B cell (primary cell): Measurements from ENCODE around the gene CHEK2. TPM values are rescaled to one million over a fixed set of nuclear protein-coding genes. Genes with fewer than 3 reads are reported as not detected.

Experiments used
- ATAC-seq: fragments of 200-7000 bp; cut with Tn5 transposase; one replicate; pipeline ENCODE4 v1.10.0; 2021; ENCODE audit warnings: low read depth, mild to moderate bottlenecking, moderate number of reproducible peaks, moderate library complexity
- CTCF ChIA-PET: fragments of 350-600 bp; sonication (Branson Sonifier 250); formaldehyde crosslinking; loops from one replicate; lab custom pipeline; 2021; ENCODE audit warnings: antibody characterized with exemption, inconsistent platforms; lab: Charles Lee
- POLR2A ChIA-PET: fragments of 350-600 bp; sonication (Branson Sonifier 250); formaldehyde crosslinking; loops from one replicate; lab custom pipeline; 2021; ENCODE audit warnings: antibody characterized with exemption; lab: Charles Lee
- DNase-seq: peaks from one replicate; pipeline ENCODE4 v3.0.0; 2013
- H2AFZ ChIP-seq: 2 replicates; pipeline ENCODE4 v1.6.1; 2012; ENCODE audit warnings: mild to moderate bottlenecking, low read depth, low read length; ENCODE audit not compliant: insufficient read depth, poor library complexity, severe bottlenecking
- H3K27ac ChIP-seq, 2 donors: 1 replicate in 1 of 2; 2 replicates in 1 of 2; pipeline ENCODE4 v1.5.1; 2012 to 2013; ENCODE audit warnings: low read length in 2 of 2, mild to moderate bottlenecking in 2 of 2, moderate library complexity in 1 of 2
- H3K27me3 ChIP-seq, 4 experiments: fragments of 200-600 bp in 1 of 4; sonication (generic) in 1 of 4; replicated peaks in 1 of 4; 1 replicate in 2 of 4; 2 replicates in 2 of 4; pipeline versions ENCODE4 v1.6.1 to v1.7.0; 2013 to 2016; ENCODE audit warnings: low read length in 3 of 4, mild to moderate bottlenecking in 2 of 4, mixed read lengths in 1 of 4, moderate library complexity in 1 of 4; ENCODE audit not compliant: insufficient read depth in 4 of 4, control insufficient read depth in 3 of 4; ENCODE audit errors: control extremely low read depth in 1 of 4
- H3K36me3 ChIP-seq, 2 experiments: replicated peaks in 1 of 2; 1 replicate in 1 of 2; 2 replicates in 1 of 2; pipeline versions ENCODE4 v1.6.1 to v1.7.1; 2013; ENCODE audit warnings: low read length in 1 of 2; ENCODE audit not compliant: insufficient read depth in 2 of 2, control insufficient read depth in 1 of 2; ENCODE audit errors: control extremely low read depth in 1 of 2, extremely low read depth in 1 of 2
- H3K4me1 ChIP-seq, 2 donors: fragments of 200-600 bp in 1 of 2; sonication (generic) in 1 of 2; 1 replicate in 1 of 2; 2 replicates in 1 of 2; pipeline versions ENCODE4 v1.5.1 to v1.6.1; 2013 to 2017; ENCODE audit warnings: low read length in 2 of 2; ENCODE audit not compliant: control insufficient read depth in 2 of 2, insufficient read depth in 2 of 2
- H3K4me2 ChIP-seq: replicated peaks from 2 replicates; pipeline ENCODE3; 2012; ENCODE audit warnings: mild to moderate bottlenecking, low read depth, low read length; ENCODE audit not compliant: poor library complexity, severe bottlenecking
- H3K4me3 ChIP-seq, 5 experiments: fragments of 200-600 bp in 1 of 5; sonication (generic) in 1 of 5; 1 replicate in 3 of 5; 2 replicates in 2 of 5; pipeline versions ENCODE4 v1.5.1 to v1.7.0; 2011 to 2016; ENCODE audit warnings: low read length in 4 of 5, mild to moderate bottlenecking in 4 of 5, low read depth in 2 of 5, control low read depth in 1 of 5, moderate library complexity in 1 of 5; ENCODE audit not compliant: insufficient read depth in 1 of 5; ENCODE audit errors: control extremely low read depth in 1 of 5, extremely low read depth in 1 of 5
- H3K79me2 ChIP-seq: fragments of 200-600 bp; sonication (generic); one replicate; pipeline ENCODE4 v1.6.0; 2016; ENCODE audit warnings: low read length; ENCODE audit not compliant: control insufficient read depth, insufficient read depth
- H3K9ac ChIP-seq: fragments of 200-600 bp; sonication (generic); 2 replicates; pipeline ENCODE4 v1.6.1; 2017; ENCODE audit warnings: mild to moderate bottlenecking, low read length, moderate library complexity
- H3K9me3 ChIP-seq, 3 donors: one replicate each; pipeline versions ENCODE4 v1.6.1 to v1.7.1; 2013; ENCODE audit warnings: low read length in 2 of 3; ENCODE audit not compliant: control insufficient read depth in 2 of 3, insufficient read depth in 1 of 3; ENCODE audit errors: control extremely low read depth in 1 of 3
- H4K20me1 ChIP-seq: 2 replicates; pipeline ENCODE4 v1.6.0; 2012; ENCODE audit warnings: mild to moderate bottlenecking, low read length; ENCODE audit not compliant: insufficient read depth, control insufficient read depth, poor library complexity, severe bottlenecking
- H3K27ac Mint-ChIP-seq: one replicate; pipeline ENCODE4 v1.8.0; 2021; ENCODE audit warnings: mixed read lengths
- H3K27me3 Mint-ChIP-seq: one replicate; pipeline ENCODE4 v1.8.0; 2021; ENCODE audit warnings: mixed read lengths
- H3K4me1 Mint-ChIP-seq: one replicate; pipeline ENCODE4 v1.8.0; 2021; ENCODE audit warnings: mixed read lengths
- H3K4me3 Mint-ChIP-seq: one replicate; pipeline ENCODE4 v1.8.0; 2021; ENCODE audit warnings: mixed read lengths
- H3K9me3 Mint-ChIP-seq: one replicate; pipeline ENCODE4 v1.8.0; 2022; ENCODE audit warnings: mixed read lengths; ENCODE audit not compliant: insufficient read depth
- EZH2 ChIP-seq: IDR thresholded peaks from 2 replicates; pipeline ENCODE4 v1.6.1; 2012; ENCODE audit warnings: borderline replicate concordance, low read depth, mild to moderate bottlenecking, moderate library complexity, low read length; ENCODE audit not compliant: insufficient read depth, poor library complexity, severe bottlenecking
- WGBS: methylation state at CpG from one replicate; pipeline ENCODE4 v1.1.5; 2013; ENCODE audit warnings: missing lambda C conversion rate; ENCODE audit not compliant: insufficient coverage; 5-methylcytosine and 5-hydroxymethylcytosine counted together
- intact Hi-C: fragments of 100-400 bp; cut with micrococcal nuclease; formaldehyde crosslinking; loops from one replicate; pipeline ENCODE4 v1.10.0; 2022
- polyA plus RNA-seq: library from polyadenylated mRNA; depleted of rRNA; stranded (reverse); fragments of >200 nt; gene quantifications from 2 replicates; pipeline ENCODE4 v1.2.3, GENCODE V29; 2012
- total RNA-seq, 2 donors: library from RNA; stranded (reverse); fragments of 120-200 nt in 1 of 2; gene quantifications; 1 replicate in 1 of 2; 2 replicates in 1 of 2; pipeline versions ENCODE4 v1.2.3 to v1.2.4, GENCODE V29; 2013 to 2022
- TF ChIP-seq, protein P1 (sequence below): fragments of 200-600 bp; IDR thresholded peaks from one replicate; pipeline ENCODE4 v1.8.0; 2022; ENCODE audit warnings: antibody characterized with exemption, mild to moderate bottlenecking

CHEK2 gene
- total and polyA plus RNA-seq, 2 donors (not counting 1 experiment from before 2014, with no cell fraction given), result 15.6 to 22.6 TPM

DNA sequence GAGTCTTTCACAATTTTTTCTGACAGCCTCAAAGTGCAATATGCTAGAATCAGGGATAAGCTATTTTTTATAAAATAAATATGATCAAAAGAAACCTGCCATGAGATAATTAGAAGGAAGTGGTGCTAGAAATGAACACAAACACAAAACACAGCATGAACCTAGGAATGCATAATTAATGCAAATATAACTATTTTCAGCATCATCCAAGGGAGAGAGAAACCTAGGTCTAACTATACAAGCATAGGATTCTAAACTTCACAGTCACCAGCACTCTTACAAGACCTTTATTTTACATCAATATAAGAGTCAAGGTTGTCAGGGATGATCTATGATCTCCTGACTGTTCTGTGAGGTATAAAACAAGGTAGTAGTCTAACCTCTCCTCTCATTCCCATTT lies 91.2 kb downstream of the CHEK2 start:
- Histone ChIP-seq H3K4me1 (no peaks in the 10 kb centered on the region), H4K20me1 (no peaks in the 10 kb centered on the region), H2AFZ (no peak overlapping the region), H3K27me3 (no peaks in the 10 kb centered on the region), H3K4me2 (no peak overlapping the region), H3K27ac (no peak overlapping the region), H3K36me3 (no peaks in the 10 kb centered on the region), H3K79me2 (no peaks in the 10 kb centered on the region), H3K9me3 (peaks cover 6 to 20% (median 7%) of the 10 kb centered on the region in 3 donors), H3K9ac (no peak overlapping the region), H3K4me3 (no peak overlapping the region)
- no peak for DNase-seq
- POLR2A ChIA-PET, result no interaction called here
- TF ChIP-seq, protein P1, sequence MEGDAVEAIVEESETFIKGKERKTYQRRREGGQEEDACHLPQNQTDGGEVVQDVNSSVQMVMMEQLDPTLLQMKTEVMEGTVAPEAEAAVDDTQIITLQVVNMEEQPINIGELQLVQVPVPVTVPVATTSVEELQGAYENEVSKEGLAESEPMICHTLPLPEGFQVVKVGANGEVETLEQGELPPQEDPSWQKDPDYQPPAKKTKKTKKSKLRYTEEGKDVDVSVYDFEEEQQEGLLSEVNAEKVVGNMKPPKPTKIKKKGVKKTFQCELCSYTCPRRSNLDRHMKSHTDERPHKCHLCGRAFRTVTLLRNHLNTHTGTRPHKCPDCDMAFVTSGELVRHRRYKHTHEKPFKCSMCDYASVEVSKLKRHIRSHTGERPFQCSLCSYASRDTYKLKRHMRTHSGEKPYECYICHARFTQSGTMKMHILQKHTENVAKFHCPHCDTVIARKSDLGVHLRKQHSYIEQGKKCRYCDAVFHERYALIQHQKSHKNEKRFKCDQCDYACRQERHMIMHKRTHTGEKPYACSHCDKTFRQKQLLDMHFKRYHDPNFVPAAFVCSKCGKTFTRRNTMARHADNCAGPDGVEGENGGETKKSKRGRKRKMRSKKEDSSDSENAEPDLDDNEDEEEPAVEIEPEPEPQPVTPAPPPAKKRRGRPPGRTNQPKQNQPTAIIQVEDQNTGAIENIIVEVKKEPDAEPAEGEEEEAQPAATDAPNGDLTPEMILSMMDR, result no peak
- TF ChIP-seq EZH2, result no peak
- Mint-ChIP-seq H3K9me3 (no peaks in the 10 kb centered on the region), H3K27ac (no peak overlapping the region), H3K27me3 (peaks cover 18% of the 10 kb centered on the region), H3K4me1 (no peaks in the 10 kb centered on the region), H3K4me3 (no peak overlapping the region)
- CTCF ChIA-PET, result no interaction called here
- ATAC-seq, result no peak
- intact Hi-C loops, result no loop called here

DNA sequence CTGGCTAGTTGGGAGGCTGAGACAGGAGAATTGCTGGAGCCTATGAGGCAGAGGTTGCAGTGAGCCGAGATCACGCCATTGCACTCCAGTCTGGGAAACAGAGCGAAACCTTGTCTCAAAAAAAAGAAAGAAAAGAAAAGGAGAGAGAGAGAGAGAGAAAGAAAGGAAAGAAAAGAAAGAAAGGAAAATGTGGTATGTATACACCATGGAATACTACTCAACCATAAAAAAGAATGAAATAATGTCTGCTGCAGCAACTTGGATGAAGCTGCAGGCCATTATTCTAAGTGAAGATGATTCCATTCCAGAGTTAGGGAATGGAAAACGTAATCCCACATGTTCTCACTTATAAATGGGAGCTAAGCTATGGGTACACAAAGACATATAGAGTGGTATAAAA lies 92.8 kb downstream of the CHEK2 start:
- H3K4me1 Mint-ChIP-seq, result no peaks in the 10 kb centered on the region
- H3K27me3 ChIP-seq, result no peaks in the 10 kb centered on the region
- H3K79me2 ChIP-seq, result no peaks in the 10 kb centered on the region
- H3K36me3 ChIP-seq, result no peaks in the 10 kb centered on the region
- no peak overlapping the region for H3K9ac ChIP-seq
- H3K27ac ChIP-seq, result no peak overlapping the region
- DNase-seq, result no peak
- H3K9me3 Mint-ChIP-seq, result no peaks in the 10 kb centered on the region
- H3K4me3 ChIP-seq, result no peak overlapping the region
- ChIA-PET POLR2A (no interaction called here), CTCF (no interaction called here)
- H2AFZ ChIP-seq, result no peak overlapping the region
- H3K4me2 ChIP-seq, result no peak overlapping the region
- TF ChIP-seq EZH2, result no peak
- TF ChIP-seq, protein P1, result no peak
- no peaks in the 10 kb centered on the region for H3K4me1 ChIP-seq
- H3K27ac Mint-ChIP-seq, result no peak overlapping the region
- H3K9me3 ChIP-seq, result peaks cover 5 to 18% (median 6%) of the 10 kb centered on the region in 3 donors
- no peak overlapping the region for H3K4me3 Mint-ChIP-seq
- H4K20me1 ChIP-seq, result no peaks in the 10 kb centered on the region
- no peak for ATAC-seq
- intact Hi-C loops, result no loop called here
- WGBS, result 94% methylated on average over 2 of the region's 4 CpGs
- H3K27me3 Mint-ChIP-seq, result peaks cover 13% of the 10 kb centered on the region
